GM19463 (cell line): ENCODE results near the gene CYP21A2.
"Not testable (repeated sequence)": the region's sequence is repeated elsewhere in the genome, so short reads cannot be mapped to it uniquely, and the experiment has no call there.

Experiments used
- ATAC-seq: cut with Tn5 transposase; IDR thresholded peaks from one replicate; pipeline ENCODE4 v1.9.1; 2021; ENCODE audit warnings: mild to moderate bottlenecking, moderate library complexity; ENCODE audit not compliant: unreplicated experiment

The CYP21A2 gene

GRCh38 chr6:32037598-32038524 lies at the start of gene CYP21A2:
Gene CYP21A2, plus strand, starts transcription at chr6:32038415. Its CDS starts 8 bp downstream, at chr6:32038423.
- ATAC-seq: not testable (repeated sequence)

GRCh38 chr6:31989363-31989762 lies 48.9 kb upstream of the CYP21A2 start:
- ATAC-seq: not testable (repeated sequence)

GRCh38 chr6:31994421-31994820 lies 43.8 kb upstream of the CYP21A2 start:
- ATAC-seq: not testable (repeated sequence)

- not testable (repeated sequence) for ATAC-seq
Measured at GRCh38 chr6:31996385-31996784, 41.8 kb upstream of the CYP21A2 start.

GRCh38 chr6:32002546-32003268 lies 35.5 kb upstream of the CYP21A2 start:
- not testable (repeated sequence) for ATAC-seq

- ATAC-seq: not testable (repeated sequence)
Measured at GRCh38 chr6:32003301-32003700, 34.9 kb upstream of the CYP21A2 start.

GRCh38 chr6:32004393-32004792 lies 33.8 kb upstream of the CYP21A2 start:
- ATAC-seq: not testable (repeated sequence)

- ATAC-seq: not testable (repeated sequence)
Measured at GRCh38 chr6:32004864-32005537, 33.2 kb upstream of the CYP21A2 start.

- ATAC-seq: not testable (repeated sequence)
Measured at GRCh38 chr6:32005538-32005880, 32.7 kb upstream of the CYP21A2 start.

- not testable (repeated sequence) for ATAC-seq
Measured at GRCh38 chr6:32005991-32006529, 32.2 kb upstream of the CYP21A2 start.

- ATAC-seq: not testable (repeated sequence)
Measured at GRCh38 chr6:32007086-32007485, 31.1 kb upstream of the CYP21A2 start.

GRCh38 chr6:32008037-32008436 lies 30.2 kb upstream of the CYP21A2 start:
- ATAC-seq: not testable (repeated sequence)

- ATAC-seq: not testable (repeated sequence)
Measured at GRCh38 chr6:32008616-32009015, 29.6 kb upstream of the CYP21A2 start.

GRCh38 chr6:32009537-32009936 lies 28.7 kb upstream of the CYP21A2 start:
- ATAC-seq: not testable (repeated sequence)

- not testable (repeated sequence) for ATAC-seq
Measured at GRCh38 chr6:32010856-32011530, 27.2 kb upstream of the CYP21A2 start.

- not testable (repeated sequence) for ATAC-seq
Measured at GRCh38 chr6:32012941-32013617, 25.1 kb upstream of the CYP21A2 start.

GRCh38 chr6:32013738-32014137 lies 24.5 kb upstream of the CYP21A2 start:
- ATAC-seq: not testable (repeated sequence)

GRCh38 chr6:32014547-32014946 lies 23.7 kb upstream of the CYP21A2 start, which contains the start of gene C4B:
Gene C4B, plus strand, starts transcription at chr6:32014795. Its CDS starts 51 bp downstream, at chr6:32014846.
- ATAC-seq: not testable (repeated sequence)

- not testable (repeated sequence) for ATAC-seq
Measured at GRCh38 chr6:32022100-32022499, 16.1 kb upstream of the CYP21A2 start.
